Endothelial cell (in vitro differentiated cells): ENCODE results near the gene FBXL15. TPM values are rescaled to one million over a fixed set of nuclear protein-coding genes. Genes with fewer than 3 reads are reported as not detected.

ENCODE experiments used
- DNase-seq: peaks from one replicate; pipeline ENCODE4 v3.0.0; 2021; ENCODE audit warnings: low spot score
- H3K27ac Mint-ChIP-seq: one replicate; pipeline ENCODE4 v1.8.0; 2021; ENCODE audit warnings: mixed read lengths, inconsistent platforms; ENCODE audit not compliant: unreplicated experiment
- H3K27me3 Mint-ChIP-seq: one replicate; pipeline ENCODE4 v1.8.0; 2021; ENCODE audit warnings: mild to moderate bottlenecking, moderate library complexity, mixed read lengths, inconsistent platforms; ENCODE audit not compliant: unreplicated experiment
- H3K36me3 Mint-ChIP-seq: one replicate; pipeline ENCODE4 v1.8.0; 2021; ENCODE audit warnings: mild to moderate bottlenecking, low read depth, mixed read lengths, inconsistent platforms; ENCODE audit not compliant: unreplicated experiment
- H3K4me1 Mint-ChIP-seq: one replicate; pipeline ENCODE4 v1.8.0; 2021; ENCODE audit warnings: mild to moderate bottlenecking, mixed read lengths, inconsistent platforms; ENCODE audit not compliant: unreplicated experiment
- H3K4me3 Mint-ChIP-seq: one replicate; pipeline ENCODE4 v1.8.0; 2021; ENCODE audit warnings: mild to moderate bottlenecking, mixed read lengths, inconsistent platforms; ENCODE audit not compliant: unreplicated experiment
- H3K9me3 Mint-ChIP-seq: one replicate; pipeline ENCODE4 v1.8.0; 2021; ENCODE audit warnings: mixed read lengths, inconsistent platforms; ENCODE audit not compliant: unreplicated experiment
- CTCF ChIP-seq: fragments of 200-600 bp; sonication (generic); IDR thresholded peaks from one replicate; pipeline ENCODE4 v1.5.0; 2021; ENCODE audit warnings: antibody characterized with exemption; ENCODE audit not compliant: unreplicated experiment
- total RNA-seq: library from RNA; stranded (reverse); fragmentation: NEBNext Ultra II Directional; extraction: Animal tissue kit (Norgen Biotek cat#: 25700); gene quantifications from one replicate; pipeline ENCODE4 v1.2.1, GENCODE V29; 2021; ENCODE audit not compliant: unreplicated experiment

Gene FBXL15
- total RNA-seq, 1 donor from 2014 or later = 8.7 TPM

DNA sequence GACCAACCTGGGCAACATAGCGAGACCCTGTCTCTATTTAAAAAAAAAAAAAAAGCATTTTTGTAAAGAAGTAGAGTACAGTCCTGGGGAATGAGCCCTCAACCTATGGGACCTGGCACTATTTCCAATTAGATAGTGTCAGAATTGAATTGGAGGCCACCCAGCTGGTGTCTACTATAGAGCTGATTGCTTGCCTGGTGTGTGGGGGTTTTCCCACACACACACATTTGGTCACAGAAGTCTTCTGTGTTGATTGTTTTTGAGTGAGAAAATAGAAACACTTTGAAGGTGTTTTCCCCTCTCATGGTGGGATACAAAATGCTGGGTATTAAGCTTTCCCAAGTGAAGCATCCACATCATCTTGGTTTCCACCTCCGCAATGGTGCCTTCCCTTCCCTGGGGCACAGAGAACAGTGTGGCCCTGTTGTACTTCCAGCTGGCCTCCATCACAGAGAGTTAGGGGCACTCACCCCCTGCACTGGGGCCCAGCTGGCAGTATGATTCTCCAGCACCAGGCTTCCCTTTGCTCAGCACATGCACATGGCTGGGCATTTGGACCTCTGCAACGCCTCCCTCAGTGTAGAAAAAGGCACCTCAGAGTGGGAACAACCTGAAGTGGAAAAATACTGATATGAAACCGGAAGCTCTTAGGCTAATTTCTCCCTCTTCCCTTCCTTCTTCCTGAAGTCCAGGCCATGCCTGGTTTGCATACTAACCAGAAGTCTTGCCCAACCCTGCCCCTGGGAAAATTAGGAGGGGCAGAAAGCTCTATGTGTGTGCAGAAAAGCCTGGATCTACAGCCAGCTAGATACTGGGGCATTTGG, 35.8 kb upstream of the FBXL15 start:
- Mint-ChIP-seq H3K4me1 (peaks cover 6% of the 10 kb centered on the region), H3K9me3 (no peaks in the 10 kb centered on the region), H3K36me3 (peaks cover 8% of the 10 kb centered on the region), H3K27ac (no peak overlapping the region), H3K27me3 (peaks cover 3% of the 10 kb centered on the region), H3K4me3 (no peak overlapping the region)
- no peak for DNase-seq
- no peak for TF ChIP-seq CTCF

- Mint-ChIP-seq H3K4me1 (peaks cover 11% of the 10 kb centered on the region), H3K27ac (no peak overlapping the region), H3K36me3 (no peaks in the 10 kb centered on the region), H3K9me3 (no peaks in the 10 kb centered on the region), H3K27me3 (peaks cover 3% of the 10 kb centered on the region), H3K4me3 (no peak overlapping the region)
- no peak for DNase-seq
- no peak for TF ChIP-seq CTCF
These were observed 30.7 kb upstream of the FBXL15 start for GRCh38 chr10:102389894-102390293.

GRCh38 chr10:102392306-102392705, 28.3 kb upstream of the FBXL15 start:
- no peak for TF ChIP-seq CTCF
- Mint-ChIP-seq H3K27ac (no peak overlapping the region), H3K4me3 (no peak overlapping the region), H3K27me3 (peaks cover 6% of the 10 kb centered on the region), H3K9me3 (no peaks in the 10 kb centered on the region), H3K36me3 (no peaks in the 10 kb centered on the region), H3K4me1 (peaks cover 5% of the 10 kb centered on the region)
- no peak for DNase-seq

GRCh38 chr10:102393411-102394078, 27.1 kb upstream of the FBXL15 start:
- Mint-ChIP-seq H3K27me3 (peaks cover 9% of the 10 kb centered on the region), H3K27ac (no peak overlapping the region), H3K4me3 (peak overlapping the region; percentile 87), H3K36me3 (no peaks in the 10 kb centered on the region), H3K9me3 (no peaks in the 10 kb centered on the region), H3K4me1 (peaks cover 5% of the 10 kb centered on the region)
- DNase-seq = no peak
- no peak for TF ChIP-seq CTCF
